ENCODE measurements around the gene WDR1. TPM values are rescaled to one million over a fixed set of nuclear protein-coding genes. Genes with fewer than 3 reads are reported as not detected.

Gene WDR1
- total and polyA plus RNA-seq, 2 of the 13 experiments (the other 11 are each of a cell fraction or from before 2014, with no cell fraction given), result 106 to 198 TPM

DNA sequence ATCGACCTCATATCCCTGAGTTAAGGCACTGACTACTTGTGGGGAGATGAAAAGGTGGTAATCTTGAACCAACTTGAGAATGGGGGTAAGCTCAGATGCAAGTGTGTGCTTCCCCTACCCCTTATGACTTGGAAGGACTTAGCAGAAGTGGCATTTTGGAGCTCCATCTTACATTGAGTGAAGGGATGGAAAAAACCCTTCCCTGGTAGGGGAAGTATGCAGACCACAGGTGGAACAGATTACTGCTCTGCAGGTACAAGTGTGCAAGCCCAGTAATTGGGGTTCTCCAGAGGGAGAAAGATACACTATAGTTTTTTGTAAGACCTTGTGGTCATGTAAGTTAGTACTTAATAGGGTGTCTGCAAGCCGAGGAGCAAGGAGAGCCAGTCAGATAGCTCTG, 12.2 kb upstream of the WDR1 start:
- Histone ChIP-seq H3K36me3 (replicated peaks in 1 of 2; ENCODE audit: control insufficient read depth in 1 of 2, insufficient read depth in 2 of 2, low read length in 2 of 2) (no peaks in the 10 kb centered on the region), H3K9me3 (ENCODE audit: low read length) (no peaks in the 10 kb centered on the region), H3K4me2 (ENCODE audit: low read depth, low read length) (no peak overlapping the region), H2AFZ (ENCODE audit: low read length) (no peak overlapping the region), H3K9ac (ENCODE audit: insufficient read depth, low read depth, low read length) (no peak overlapping the region), H3K79me2 (ENCODE audit: insufficient read depth, low read length) (no peaks in the 10 kb centered on the region), H3K4me1 (ENCODE audit: insufficient read depth, low read length) (peaks cover 31% of the 10 kb centered on the region), H3K27me3 (ENCODE audit: control insufficient read depth in 1 of 2, insufficient read depth in 2 of 2, low read length in 2 of 2) (peaks cover 0 to 7% of the 10 kb centered on the region in 2 experiments; a peak in 1 of 5 replicates), H3K4me3 (replicated peaks in 1 of 3; ENCODE audit: insufficient read depth in 1 of 3, low read depth in 2 of 3, low read length in 3 of 3) (no peak overlapping the region), H3K27ac (ENCODE audit: extremely low read length, insufficient read depth, low read length) (no peak overlapping the region), H4K20me1 (ENCODE audit: insufficient read depth, low read length) (no peaks in the 10 kb centered on the region)
- ATAC-seq (no peak), DNase-seq (ENCODE audit: low spot score) (no peak), FAIRE-seq (no peak)
- intact Hi-C loops (cut with micrococcal nuclease; ENCODE audit: unreplicated experiment) (no loop called here), in situ Hi-C loops (cut with HindIII; ENCODE audit: extremely low pct_ligation_motif_present, low pct_unique_long_range_greater_than_20kb) (no loop called here)
- ChIA-PET POLR2A (interaction anchor here (3.0 kb wide), 1 partner anchor 11 kb away, joined by 26 read pairs; the partner anchor contains the start of gene WDR1), CTCF (ENCODE audit: low intra/inter-chr PET ratio, low total read pairs) (no interaction called here)
- WGBS (ENCODE audit: low lambda C conversion rate), result 26% methylated on average over 2 of the region's 2 CpGs
- BruUV-seq (replicated peaks), result no TSS peak
- TF ChIP-seq ISL2 (CRISPR knock-in tag; IDR thresholded peaks at IDR 0.05), result no peak
- TF ChIP-seq, protein P1, sequence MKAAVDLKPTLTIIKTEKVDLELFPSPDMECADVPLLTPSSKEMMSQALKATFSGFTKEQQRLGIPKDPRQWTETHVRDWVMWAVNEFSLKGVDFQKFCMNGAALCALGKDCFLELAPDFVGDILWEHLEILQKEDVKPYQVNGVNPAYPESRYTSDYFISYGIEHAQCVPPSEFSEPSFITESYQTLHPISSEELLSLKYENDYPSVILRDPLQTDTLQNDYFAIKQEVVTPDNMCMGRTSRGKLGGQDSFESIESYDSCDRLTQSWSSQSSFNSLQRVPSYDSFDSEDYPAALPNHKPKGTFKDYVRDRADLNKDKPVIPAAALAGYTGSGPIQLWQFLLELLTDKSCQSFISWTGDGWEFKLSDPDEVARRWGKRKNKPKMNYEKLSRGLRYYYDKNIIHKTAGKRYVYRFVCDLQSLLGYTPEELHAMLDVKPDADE (CRISPR knock-in tag; IDR thresholded peaks at IDR 0.05), result no peak
- no peak for TF ChIP-seq MEIS1 (CRISPR knock-in tag; IDR thresholded peaks at IDR 0.05; ENCODE audit: borderline replicate concordance)
- no peak for TF ChIP-seq ZNF543 (CRISPR knock-in tag; IDR thresholded peaks at IDR 0.05)
- TF ChIP-seq POGZ (CRISPR knock-in tag; IDR thresholded peaks at IDR 0.05), result no peak
- TF ChIP-seq ZNF451 (CRISPR knock-in tag; IDR thresholded peaks at IDR 0.05), result no peak
- TF ChIP-seq, protein P2, sequence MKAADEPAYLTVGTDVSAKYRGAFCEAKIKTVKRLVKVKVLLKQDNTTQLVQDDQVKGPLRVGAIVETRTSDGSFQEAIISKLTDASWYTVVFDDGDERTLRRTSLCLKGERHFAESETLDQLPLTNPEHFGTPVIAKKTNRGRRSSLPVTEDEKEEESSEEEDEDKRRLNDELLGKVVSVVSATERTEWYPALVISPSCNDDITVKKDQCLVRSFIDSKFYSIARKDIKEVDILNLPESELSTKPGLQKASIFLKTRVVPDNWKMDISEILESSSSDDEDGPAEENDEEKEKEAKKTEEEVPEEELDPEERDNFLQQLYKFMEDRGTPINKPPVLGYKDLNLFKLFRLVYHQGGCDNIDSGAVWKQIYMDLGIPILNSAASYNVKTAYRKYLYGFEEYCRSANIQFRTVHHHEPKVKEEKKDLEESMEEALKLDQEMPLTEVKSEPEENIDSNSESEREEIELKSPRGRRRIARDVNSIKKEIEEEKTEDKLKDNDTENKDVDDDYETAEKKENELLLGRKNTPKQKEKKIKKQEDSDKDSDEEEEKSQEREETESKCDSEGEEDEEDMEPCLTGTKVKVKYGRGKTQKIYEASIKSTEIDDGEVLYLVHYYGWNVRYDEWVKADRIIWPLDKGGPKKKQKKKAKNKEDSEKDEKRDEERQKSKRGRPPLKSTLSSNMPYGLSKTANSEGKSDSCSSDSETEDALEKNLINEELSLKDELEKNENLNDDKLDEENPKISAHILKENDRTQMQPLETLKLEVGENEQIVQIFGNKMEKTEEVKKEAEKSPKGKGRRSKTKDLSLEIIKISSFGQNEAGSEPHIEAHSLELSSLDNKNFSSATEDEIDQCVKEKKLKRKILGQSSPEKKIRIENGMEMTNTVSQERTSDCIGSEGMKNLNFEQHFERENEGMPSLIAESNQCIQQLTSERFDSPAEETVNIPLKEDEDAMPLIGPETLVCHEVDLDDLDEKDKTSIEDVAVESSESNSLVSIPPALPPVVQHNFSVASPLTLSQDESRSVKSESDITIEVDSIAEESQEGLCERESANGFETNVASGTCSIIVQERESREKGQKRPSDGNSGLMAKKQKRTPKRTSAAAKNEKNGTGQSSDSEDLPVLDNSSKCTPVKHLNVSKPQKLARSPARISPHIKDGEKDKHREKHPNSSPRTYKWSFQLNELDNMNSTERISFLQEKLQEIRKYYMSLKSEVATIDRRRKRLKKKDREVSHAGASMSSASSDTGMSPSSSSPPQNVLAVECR (CRISPR knock-in tag; IDR thresholded peaks at IDR 0.05; ENCODE audit: borderline replicate concordance), result no peak
- TF ChIP-seq ZNF382 (CRISPR knock-in tag; IDR thresholded peaks at IDR 0.05; ENCODE audit: borderline replicate concordance), result no peak
- no peak for TF ChIP-seq ZNF567 (CRISPR knock-in tag; IDR thresholded peaks at IDR 0.05; ENCODE audit: borderline replicate concordance)
- TF ChIP-seq, protein P3, sequence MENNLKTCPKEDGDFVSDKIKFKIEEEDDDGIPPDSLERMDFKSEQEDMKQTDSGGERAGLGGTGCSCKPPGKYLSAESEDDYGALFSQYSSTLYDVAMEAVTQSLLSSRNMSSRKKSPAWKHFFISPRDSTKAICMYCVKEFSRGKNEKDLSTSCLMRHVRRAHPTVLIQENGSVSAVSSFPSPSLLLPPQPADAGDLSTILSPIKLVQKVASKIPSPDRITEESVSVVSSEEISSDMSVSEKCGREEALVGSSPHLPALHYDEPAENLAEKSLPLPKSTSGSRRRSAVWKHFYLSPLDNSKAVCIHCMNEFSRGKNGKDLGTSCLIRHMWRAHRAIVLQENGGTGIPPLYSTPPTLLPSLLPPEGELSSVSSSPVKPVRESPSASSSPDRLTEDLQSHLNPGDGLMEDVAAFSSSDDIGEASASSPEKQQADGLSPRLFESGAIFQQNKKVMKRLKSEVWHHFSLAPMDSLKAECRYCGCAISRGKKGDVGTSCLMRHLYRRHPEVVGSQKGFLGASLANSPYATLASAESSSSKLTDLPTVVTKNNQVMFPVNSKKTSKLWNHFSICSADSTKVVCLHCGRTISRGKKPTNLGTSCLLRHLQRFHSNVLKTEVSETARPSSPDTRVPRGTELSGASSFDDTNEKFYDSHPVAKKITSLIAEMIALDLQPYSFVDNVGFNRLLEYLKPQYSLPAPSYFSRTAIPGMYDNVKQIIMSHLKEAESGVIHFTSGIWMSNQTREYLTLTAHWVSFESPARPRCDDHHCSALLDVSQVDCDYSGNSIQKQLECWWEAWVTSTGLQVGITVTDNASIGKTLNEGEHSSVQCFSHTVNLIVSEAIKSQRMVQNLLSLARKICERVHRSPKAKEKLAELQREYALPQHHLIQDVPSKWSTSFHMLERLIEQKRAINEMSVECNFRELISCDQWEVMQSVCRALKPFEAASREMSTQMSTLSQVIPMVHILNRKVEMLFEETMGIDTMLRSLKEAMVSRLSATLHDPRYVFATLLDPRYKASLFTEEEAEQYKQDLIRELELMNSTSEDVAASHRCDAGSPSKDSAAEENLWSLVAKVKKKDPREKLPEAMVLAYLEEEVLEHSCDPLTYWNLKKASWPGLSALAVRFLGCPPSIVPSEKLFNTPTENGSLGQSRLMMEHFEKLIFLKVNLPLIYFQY (CRISPR knock-in tag; IDR thresholded peaks at IDR 0.05; ENCODE audit: borderline replicate concordance), result no peak
- no peak for TF ChIP-seq KDM5A (IDR thresholded peaks at IDR 0.05; ENCODE audit: borderline replicate concordance, low read length)
- TF ChIP-seq ZSCAN9 (CRISPR knock-in tag; IDR thresholded peaks at IDR 0.05; ENCODE audit: borderline replicate concordance), result no peak
- TF ChIP-seq PHB2 (IDR thresholded peaks at IDR 0.05; ENCODE audit: partially characterized antibody), result no peak
- TF ChIP-seq ZBTB20 (CRISPR knock-in tag; IDR thresholded peaks at IDR 0.05; ENCODE audit: borderline replicate concordance, low read depth), result no peak
- no peak for TF ChIP-seq ESRRA (CRISPR knock-in tag; IDR thresholded peaks at IDR 0.05; ENCODE audit: low read depth)
- TF ChIP-seq JUND (CRISPR knock-in tag; IDR thresholded peaks at IDR 0.05), result no peak
